Trophoblast cell (in vitro differentiated cells and primary cell): ENCODE results near the gene USH1C.
A peak's percentile ranks its signal among the peaks of the same experiment; 100 is the strongest.

Experiments used
- DNase-seq, 2 donors: peaks; one replicate each; pipeline ENCODE4 v3.0.0-alpha.2; 2016
- H2AFZ ChIP-seq: 2 replicates; pipeline ENCODE4 v1.6.1; 2013; ENCODE audit warnings: low read length, moderate library complexity, mild to moderate bottlenecking; ENCODE audit not compliant: insufficient read depth, poor library complexity
- H2AK5ac ChIP-seq: 2 replicates; pipeline ENCODE4 v1.6.1; 2013; ENCODE audit warnings: mild to moderate bottlenecking, low read length
- H2BK120ac ChIP-seq: 2 replicates; pipeline ENCODE4 v1.6.1; 2013; ENCODE audit warnings: low read length, mild to moderate bottlenecking, moderate library complexity; ENCODE audit not compliant: insufficient read depth, poor library complexity
- H2BK12ac ChIP-seq: 2 replicates; pipeline ENCODE4 v1.6.1; 2013; ENCODE audit warnings: mild to moderate bottlenecking, low read length, moderate library complexity
- H2BK5ac ChIP-seq: 2 replicates; pipeline ENCODE4 v1.6.1; 2013; ENCODE audit warnings: low read length, low read depth, moderate library complexity, mild to moderate bottlenecking; ENCODE audit not compliant: poor library complexity
- H3K14ac ChIP-seq: 2 replicates; pipeline ENCODE4 v1.6.1; 2013; ENCODE audit warnings: mild to moderate bottlenecking, low read length
- H3K18ac ChIP-seq: 2 replicates; pipeline ENCODE4 v1.6.1; 2013; ENCODE audit warnings: mild to moderate bottlenecking, low read length
- H3K23ac ChIP-seq: 2 replicates; pipeline ENCODE4 v1.6.1; 2013; ENCODE audit warnings: low read length
- H3K27ac ChIP-seq: 2 replicates; pipeline ENCODE4 v1.5.1; 2013; ENCODE audit warnings: low read depth, mild to moderate bottlenecking, inconsistent platforms, low read length, moderate library complexity
- H3K27me3 ChIP-seq: 2 replicates; pipeline ENCODE4 v1.6.1; 2013; ENCODE audit warnings: inconsistent platforms, mild to moderate bottlenecking, low read length, moderate library complexity; ENCODE audit not compliant: insufficient read depth
- H3K36me3 ChIP-seq, 2 experiments: 1 replicate in 1 of 2; 2 replicates in 1 of 2; pipeline ENCODE4 v1.6.1; 2013; ENCODE audit warnings: low read length in 2 of 2, mild to moderate bottlenecking in 2 of 2, moderate library complexity in 1 of 2; ENCODE audit not compliant: insufficient read depth in 2 of 2, control insufficient read depth in 1 of 2
- H3K4ac ChIP-seq: 2 replicates; pipeline ENCODE4 v1.6.1; 2013; ENCODE audit warnings: low read depth, mild to moderate bottlenecking, low read length, moderate library complexity
- H3K4me1 ChIP-seq, 2 experiments: 1 replicate in 1 of 2; 2 replicates in 1 of 2; pipeline ENCODE4 v1.6.1; 2013; ENCODE audit warnings: low read length in 2 of 2, mild to moderate bottlenecking in 2 of 2, moderate library complexity in 1 of 2; ENCODE audit not compliant: insufficient read depth in 2 of 2, control insufficient read depth in 1 of 2
- H3K4me2 ChIP-seq: 2 replicates; pipeline ENCODE4 v1.6.1; 2013; ENCODE audit warnings: inconsistent platforms, mild to moderate bottlenecking, low read length, moderate library complexity
- H3K4me3 ChIP-seq: 2 replicates; pipeline ENCODE4 v1.5.1; 2013; ENCODE audit warnings: mild to moderate bottlenecking, low read depth, low read length, inconsistent platforms
- H3K79me1 ChIP-seq: one replicate; pipeline ENCODE4 v1.6.1; 2013; ENCODE audit warnings: low read length
- H3K79me2 ChIP-seq: 2 replicates; pipeline ENCODE4 v1.6.1; 2013; ENCODE audit warnings: low read length, mild to moderate bottlenecking; ENCODE audit not compliant: control insufficient read depth, insufficient read depth, poor library complexity
- H3K9ac ChIP-seq: 2 replicates; pipeline ENCODE4 v1.6.1; 2013; ENCODE audit warnings: mild to moderate bottlenecking, low read length
- H3K9me3 ChIP-seq: 2 replicates; pipeline ENCODE4 v1.6.1; 2013; ENCODE audit warnings: low read depth, mild to moderate bottlenecking, control low read depth, inconsistent platforms, low read length; ENCODE audit not compliant: insufficient read depth
- H4K12ac ChIP-seq: 2 replicates; pipeline ENCODE4 v1.6.1; 2013; ENCODE audit warnings: low read depth, mild to moderate bottlenecking, low read length, moderate library complexity
- H4K8ac ChIP-seq: 2 replicates; pipeline ENCODE4 v1.6.1; 2013; ENCODE audit warnings: low read depth, mild to moderate bottlenecking, low read length, moderate library complexity
- H4K91ac ChIP-seq: one replicate; pipeline ENCODE4 v1.6.1; 2013; ENCODE audit warnings: low read depth, mild to moderate bottlenecking, low read length, moderate library complexity
- WGBS: extraction: QIAGEN DNeasy Blood & Tissue Kit; methylation state at CpG from one replicate; pipeline ENCODE4 v1.1.7; 2013; ENCODE audit warnings: missing lambda C conversion rate; ENCODE audit not compliant: insufficient read length, insufficient coverage; ENCODE audit errors: extremely low coverage; 5-methylcytosine and 5-hydroxymethylcytosine counted together

Gene USH1C

GRCh38 chr11:17498475-17498874 is 45.7 kb downstream of the USH1C start:
- Histone ChIP-seq H2BK120ac (no peak overlapping the region), H3K4me1 (no peaks in the 10 kb centered on the region), H2AFZ (no peak overlapping the region), H2BK12ac (no peak overlapping the region), H3K27ac (no peak overlapping the region), H3K27me3 (no peaks in the 10 kb centered on the region), H4K91ac (no peak overlapping the region), H3K23ac (no peak overlapping the region), H3K14ac (no peak overlapping the region), H3K18ac (no peak overlapping the region), H3K9ac (no peak overlapping the region), H3K79me2 (no peaks in the 10 kb centered on the region), H3K9me3 (no peaks in the 10 kb centered on the region), H3K4me3 (no peak overlapping the region), H4K8ac (no peak overlapping the region), H2AK5ac (no peak overlapping the region), H3K4ac (no peak overlapping the region), H2BK5ac (no peak overlapping the region), H3K79me1 (no peaks in the 10 kb centered on the region), H3K36me3 (no peaks in the 10 kb centered on the region), H4K12ac (no peak overlapping the region), H3K4me2 (no peak overlapping the region)
- peak; percentile 23 to 45 for DNase-seq
- WGBS: no CpG with 5 or more reads among the region's 5 CpGs

- DNase-seq: no peak
- H3K23ac ChIP-seq: no peak overlapping the region
- H3K9ac ChIP-seq: no peak overlapping the region
- no peak overlapping the region for H2BK120ac ChIP-seq
- no CpG with 5 or more reads among the region's 4 CpGs for WGBS
- H3K27ac ChIP-seq: no peak overlapping the region
- no peak overlapping the region for H4K12ac ChIP-seq
- no peak overlapping the region for H3K14ac ChIP-seq
- no peaks in the 10 kb centered on the region for H3K27me3 ChIP-seq
- no peak overlapping the region for H4K91ac ChIP-seq
- H3K36me3 ChIP-seq: no peaks in the 10 kb centered on the region
- no peak overlapping the region for H3K4ac ChIP-seq
- no peak overlapping the region for H2AK5ac ChIP-seq
- H2BK12ac ChIP-seq: no peak overlapping the region
- H3K4me1 ChIP-seq: no peaks in the 10 kb centered on the region
- no peaks in the 10 kb centered on the region for H3K79me2 ChIP-seq
- H4K8ac ChIP-seq: no peak overlapping the region
- H2AFZ ChIP-seq: no peak overlapping the region
- no peak overlapping the region for H3K4me3 ChIP-seq
- H3K18ac ChIP-seq: no peak overlapping the region
- no peaks in the 10 kb centered on the region for H3K79me1 ChIP-seq
- no peaks in the 10 kb centered on the region for H3K9me3 ChIP-seq
- H2BK5ac ChIP-seq: no peak overlapping the region
- H3K4me2 ChIP-seq: no peak overlapping the region
Measured at GRCh38 chr11:17498058-17498457, 46.2 kb downstream of the USH1C start.

- H2AK5ac ChIP-seq: no peak overlapping the region
- no peak overlapping the region for H3K27ac ChIP-seq
- H3K14ac ChIP-seq: no peak overlapping the region
- no peaks in the 10 kb centered on the region for H3K4me1 ChIP-seq
- H2BK5ac ChIP-seq: no peak overlapping the region
- no peak overlapping the region for H3K9ac ChIP-seq
- no peaks in the 10 kb centered on the region for H3K79me2 ChIP-seq
- no peak for DNase-seq
- H3K9me3 ChIP-seq: no peaks in the 10 kb centered on the region
- no peaks in the 10 kb centered on the region for H3K27me3 ChIP-seq
- no peak overlapping the region for H3K4ac ChIP-seq
- H3K4me3 ChIP-seq: no peak overlapping the region
- no peaks in the 10 kb centered on the region for H3K79me1 ChIP-seq
- no peak overlapping the region for H4K8ac ChIP-seq
- no peak overlapping the region for H3K18ac ChIP-seq
- H3K4me2 ChIP-seq: no peak overlapping the region
- no peaks in the 10 kb centered on the region for H3K36me3 ChIP-seq
- no peak overlapping the region for H4K91ac ChIP-seq
- no peak overlapping the region for H3K23ac ChIP-seq
- no peak overlapping the region for H2AFZ ChIP-seq
- WGBS: no CpG with 5 or more reads among the region's 7 CpGs
- no peak overlapping the region for H2BK120ac ChIP-seq
- no peak overlapping the region for H4K12ac ChIP-seq
- no peak overlapping the region for H2BK12ac ChIP-seq
Measured at GRCh38 chr11:17496406-17496805, 47.8 kb downstream of the USH1C start.

- H2BK120ac ChIP-seq: no peak overlapping the region
- no peak for DNase-seq
- H2AK5ac ChIP-seq: no peak overlapping the region
- H3K79me1 ChIP-seq: no peaks in the 10 kb centered on the region
- H2AFZ ChIP-seq: no peak overlapping the region
- no peak overlapping the region for H3K23ac ChIP-seq
- H3K4ac ChIP-seq: no peak overlapping the region
- H3K79me2 ChIP-seq: no peaks in the 10 kb centered on the region
- H3K36me3 ChIP-seq: no peaks in the 10 kb centered on the region
- no peak overlapping the region for H3K4me3 ChIP-seq
- no peak overlapping the region for H2BK12ac ChIP-seq
- no peak overlapping the region for H3K14ac ChIP-seq
- no peak overlapping the region for H3K9ac ChIP-seq
- no peak overlapping the region for H4K8ac ChIP-seq
- no peak overlapping the region for H3K4me2 ChIP-seq
- no peak overlapping the region for H4K12ac ChIP-seq
- no peaks in the 10 kb centered on the region for H3K4me1 ChIP-seq
- H3K9me3 ChIP-seq: peaks cover 2% of the 10 kb centered on the region
- H4K91ac ChIP-seq: no peak overlapping the region
- no peaks in the 10 kb centered on the region for H3K27me3 ChIP-seq
- no peak overlapping the region for H3K18ac ChIP-seq
- WGBS: no CpG with 5 or more reads among the region's 6 CpGs
- H3K27ac ChIP-seq: no peak overlapping the region
- no peak overlapping the region for H2BK5ac ChIP-seq
Measured at GRCh38 chr11:17494019-17494418, 50.2 kb downstream of the USH1C start.
